Superior temporal gyrus (tissue), 1 donor: ENCODE measurements around the gene MTERF4.

Experiments used
- DNase-seq: peaks from one replicate; pipeline ENCODE4 v3.0.0-alpha.2; 2016; ENCODE audit errors: extremely low spot score

The MTERF4 gene

DNA sequence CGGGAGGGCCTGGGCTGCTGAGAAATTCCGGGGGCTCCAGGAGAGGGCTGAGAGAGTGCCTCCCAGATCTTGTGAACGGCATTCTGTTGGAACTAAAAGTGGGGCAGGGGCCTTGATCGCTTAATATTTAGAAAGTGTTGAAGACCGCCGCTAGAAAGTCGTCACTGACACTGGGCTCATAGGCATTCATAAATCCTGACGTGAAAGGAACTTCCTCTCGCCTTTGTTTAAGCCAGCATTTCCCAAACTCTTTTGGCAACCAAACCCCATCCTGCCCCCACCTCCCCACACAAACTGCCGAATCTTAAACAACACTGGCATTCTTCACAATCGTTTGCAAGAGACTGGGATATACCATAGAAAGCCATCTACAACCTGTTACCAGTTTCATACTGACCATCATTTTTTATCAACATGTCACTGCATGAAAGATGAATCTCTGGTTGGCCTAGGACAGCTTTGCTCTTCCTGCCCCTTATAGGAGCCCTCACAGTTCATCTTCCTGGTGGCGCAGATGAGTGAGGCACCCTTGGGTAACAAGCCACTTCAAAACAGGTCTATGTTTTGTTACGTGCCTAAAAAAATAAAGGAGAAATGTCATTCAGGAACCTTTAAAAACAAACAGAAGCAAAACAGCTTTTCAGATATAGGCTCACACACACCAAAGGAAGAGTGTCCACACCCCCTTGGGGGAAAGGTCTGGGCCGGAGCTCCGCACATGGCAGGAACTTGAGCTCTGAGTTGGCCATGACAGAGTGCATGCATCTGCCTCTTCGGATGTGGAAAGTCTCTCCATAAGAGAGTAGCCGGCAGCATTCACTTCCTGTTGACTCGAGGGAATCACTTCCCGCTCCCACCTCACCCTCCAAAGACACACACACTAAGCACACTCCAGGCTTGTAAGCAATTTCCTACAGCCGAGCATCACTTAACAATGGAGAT lies 13.0 kb downstream of the MTERF4 start:
- no peak for DNase-seq

DNA sequence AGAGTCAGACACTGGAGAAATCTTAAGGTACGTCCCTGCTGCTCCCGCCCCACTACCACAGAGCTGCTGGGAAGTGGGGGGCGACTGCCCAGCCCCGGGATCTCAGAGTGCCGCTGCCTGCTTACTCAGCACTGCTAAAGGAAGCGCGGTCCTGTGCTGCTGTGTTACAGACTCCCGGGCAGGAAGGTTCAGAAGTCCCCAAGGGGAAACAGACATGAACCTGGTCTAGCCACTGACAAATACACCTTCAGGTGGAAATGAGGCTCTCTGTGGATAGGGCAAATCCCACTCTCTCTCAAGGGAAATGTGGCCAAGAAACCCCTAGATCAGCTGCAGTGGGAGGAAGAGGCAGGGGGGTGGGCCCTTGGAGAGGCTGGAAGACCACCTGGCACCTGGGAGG lies 13.7 kb downstream of the MTERF4 start:
- DNase-seq, result no peak

DNA sequence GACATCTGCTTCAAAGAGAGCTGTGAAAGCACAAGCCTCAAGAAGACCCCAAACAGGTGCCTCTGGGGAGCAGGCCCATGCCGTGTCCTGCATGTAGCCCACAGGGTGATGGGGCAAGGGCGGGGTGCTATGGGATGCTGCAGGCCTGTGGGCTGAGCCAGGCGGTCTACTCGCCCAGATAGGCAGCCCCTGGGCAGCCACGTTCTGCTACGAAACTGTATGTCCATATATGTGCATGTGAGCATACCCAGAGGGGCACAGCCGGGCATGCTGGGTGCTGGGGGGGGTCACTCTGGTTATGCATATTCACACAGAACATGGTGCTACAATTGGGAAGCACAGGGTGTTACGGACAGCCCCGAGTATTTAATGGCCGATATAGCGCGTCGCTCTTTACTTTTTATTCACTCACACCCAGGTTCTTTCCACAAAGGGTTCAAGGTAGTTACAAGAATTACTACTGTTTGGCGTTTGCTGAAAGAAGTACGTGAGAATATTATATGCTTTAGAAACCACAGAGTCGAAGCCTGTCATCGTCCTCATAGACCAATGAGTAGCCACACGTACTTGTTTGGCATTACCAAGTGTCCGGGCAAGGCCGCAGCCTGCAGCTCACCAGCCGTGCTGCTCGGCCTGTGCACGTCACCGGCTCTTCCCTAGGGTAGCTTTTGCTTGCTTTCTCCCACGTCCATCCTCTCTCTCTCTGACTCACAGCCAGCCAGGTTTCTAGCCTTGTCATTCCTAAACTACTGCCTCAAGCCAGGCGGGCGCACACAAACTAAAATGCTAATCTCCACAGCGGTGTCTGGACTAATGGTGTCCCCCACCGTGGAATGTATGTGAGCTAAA lies 14.4 kb downstream of the MTERF4 start:
- DNase-seq, result no peak

DNA sequence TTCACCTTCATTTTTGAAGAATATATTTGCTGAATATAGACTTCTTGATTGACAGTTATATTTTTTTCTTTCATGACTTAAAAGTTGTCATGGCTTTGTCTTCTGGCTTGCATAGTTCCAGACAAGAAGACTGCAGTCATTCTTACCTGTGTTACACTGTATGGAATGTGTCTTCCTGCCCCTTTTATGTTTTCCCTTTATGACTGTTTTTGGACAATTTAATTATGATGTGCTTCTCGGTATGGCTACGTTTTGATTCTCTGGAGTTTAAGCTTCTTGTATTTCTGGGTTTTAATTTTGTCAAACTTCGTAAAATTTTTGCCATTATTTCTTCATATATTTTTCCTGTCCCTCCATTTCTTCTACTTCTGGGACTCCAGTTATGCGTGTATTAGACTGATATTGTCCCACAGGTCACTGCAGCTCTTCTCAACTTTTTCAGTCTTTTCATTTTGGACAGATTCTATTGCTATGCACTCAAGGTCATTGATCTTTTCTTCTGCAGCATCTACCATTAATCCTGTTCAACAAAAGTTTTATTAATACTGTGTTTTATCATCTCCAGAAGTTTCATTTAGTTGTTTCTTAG lies 17.1 kb downstream of the MTERF4 start:
- no peak for DNase-seq

DNA sequence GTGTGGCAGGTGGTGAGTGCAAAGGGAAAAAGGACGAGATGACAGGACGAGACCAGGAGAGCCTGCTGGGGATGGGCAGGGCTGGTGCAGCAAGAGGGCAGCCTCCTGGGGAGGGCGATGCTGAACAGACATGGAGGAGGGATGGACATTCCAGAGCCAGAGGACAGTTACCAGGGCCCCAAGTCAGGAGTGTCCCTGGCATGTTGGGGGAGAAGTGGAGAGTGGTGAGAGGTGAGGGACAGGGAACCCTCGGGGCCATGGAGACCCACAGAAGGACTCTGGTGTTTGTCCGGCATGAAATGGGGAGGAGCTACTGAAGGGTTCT lies 19.0 kb downstream of the MTERF4 start:
- DNase-seq, result no peak

DNA sequence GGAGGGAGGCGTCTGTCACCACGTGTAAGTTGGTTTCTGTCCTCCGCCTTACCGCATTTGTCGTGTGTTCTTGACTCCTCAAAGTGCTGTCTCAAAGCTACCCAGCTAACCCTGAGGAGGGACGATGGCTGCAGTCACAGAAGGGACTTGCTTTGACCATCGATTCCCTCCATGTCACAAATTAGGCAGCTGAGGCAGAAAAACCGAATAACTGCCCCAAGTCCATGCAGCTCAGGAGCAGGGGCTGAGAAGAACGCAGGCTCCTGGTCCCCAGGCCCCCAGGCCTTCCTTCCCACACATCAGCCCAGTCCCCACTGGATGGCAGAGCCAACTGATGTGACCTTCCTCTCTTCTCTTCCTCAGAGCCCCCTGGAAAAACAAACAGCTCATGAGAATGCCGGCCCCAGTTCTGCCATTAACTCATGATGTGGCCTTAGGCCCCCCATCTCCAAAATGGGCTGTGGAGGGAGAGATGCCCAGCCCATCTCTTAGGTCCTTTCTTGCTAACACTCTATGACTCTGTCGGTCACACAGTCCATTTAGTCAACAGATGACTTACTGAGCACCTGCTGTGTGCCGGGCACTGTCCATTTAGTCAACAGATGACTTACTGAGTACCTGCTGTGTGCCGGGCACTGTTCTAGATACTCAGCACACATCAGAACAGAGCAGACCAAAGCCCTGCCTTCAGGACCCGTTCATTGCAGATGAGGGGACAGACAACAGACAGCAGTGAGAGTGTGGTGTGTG lies 19.6 kb downstream of the MTERF4 start:
- no peak for DNase-seq

DNA sequence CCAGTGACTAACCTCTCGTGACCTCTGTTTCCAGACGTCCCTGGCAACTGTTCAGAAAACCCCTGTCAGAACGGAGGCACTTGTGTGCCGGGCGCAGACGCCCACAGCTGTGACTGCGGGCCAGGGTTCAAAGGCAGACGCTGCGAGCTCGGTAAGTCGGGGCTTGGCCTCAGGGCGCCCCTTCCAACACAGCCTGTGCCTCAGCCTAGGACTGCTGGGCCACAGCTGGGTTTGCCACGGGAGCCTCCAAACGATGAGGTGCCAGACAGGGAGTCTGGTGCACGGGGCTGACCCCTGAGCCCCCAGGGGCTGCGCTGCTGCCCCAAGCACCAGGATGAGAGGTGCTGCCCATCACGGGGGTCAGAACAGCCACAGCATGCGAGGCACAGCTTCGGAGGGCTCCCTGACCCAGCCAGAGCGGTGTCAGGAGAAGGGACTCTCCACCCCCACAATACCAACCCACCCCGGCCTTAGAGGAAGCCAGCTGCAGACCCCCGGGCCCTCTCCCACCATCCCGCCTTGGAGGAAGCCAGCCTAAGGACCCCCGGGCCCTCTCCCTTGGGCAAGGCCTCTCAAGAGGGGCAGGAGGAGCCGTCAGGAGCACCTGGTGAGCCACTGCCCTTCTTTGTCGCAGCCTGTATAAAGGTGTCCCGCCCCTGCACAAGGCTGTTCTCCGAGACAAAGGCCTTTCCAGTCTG lies 20.3 kb downstream of the MTERF4 start:
- DNase-seq, result no peak

DNA sequence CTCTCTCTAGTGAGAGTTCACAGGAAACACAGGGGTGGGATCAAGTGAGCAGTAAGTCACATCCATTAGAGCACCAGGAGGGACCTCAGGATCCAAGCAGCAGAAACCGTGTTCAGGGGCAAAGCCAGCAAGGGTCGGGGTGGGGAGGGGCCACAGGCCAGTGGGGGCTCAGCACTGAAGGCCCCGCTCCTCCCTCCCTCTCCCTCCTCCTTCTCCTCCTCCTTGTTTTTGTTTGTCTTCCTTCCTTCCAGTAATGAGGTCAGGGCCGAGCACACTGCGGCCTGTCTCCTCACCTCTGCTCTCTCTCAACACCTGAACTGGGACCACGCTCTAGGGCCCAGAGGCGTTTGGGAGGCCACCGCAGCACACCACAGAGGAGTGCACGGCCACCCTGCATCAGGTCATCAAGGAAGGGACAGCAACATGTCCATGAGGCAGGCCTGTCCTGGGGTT lies 20.9 kb downstream of the MTERF4 start:
- DNase-seq, result no peak

DNA sequence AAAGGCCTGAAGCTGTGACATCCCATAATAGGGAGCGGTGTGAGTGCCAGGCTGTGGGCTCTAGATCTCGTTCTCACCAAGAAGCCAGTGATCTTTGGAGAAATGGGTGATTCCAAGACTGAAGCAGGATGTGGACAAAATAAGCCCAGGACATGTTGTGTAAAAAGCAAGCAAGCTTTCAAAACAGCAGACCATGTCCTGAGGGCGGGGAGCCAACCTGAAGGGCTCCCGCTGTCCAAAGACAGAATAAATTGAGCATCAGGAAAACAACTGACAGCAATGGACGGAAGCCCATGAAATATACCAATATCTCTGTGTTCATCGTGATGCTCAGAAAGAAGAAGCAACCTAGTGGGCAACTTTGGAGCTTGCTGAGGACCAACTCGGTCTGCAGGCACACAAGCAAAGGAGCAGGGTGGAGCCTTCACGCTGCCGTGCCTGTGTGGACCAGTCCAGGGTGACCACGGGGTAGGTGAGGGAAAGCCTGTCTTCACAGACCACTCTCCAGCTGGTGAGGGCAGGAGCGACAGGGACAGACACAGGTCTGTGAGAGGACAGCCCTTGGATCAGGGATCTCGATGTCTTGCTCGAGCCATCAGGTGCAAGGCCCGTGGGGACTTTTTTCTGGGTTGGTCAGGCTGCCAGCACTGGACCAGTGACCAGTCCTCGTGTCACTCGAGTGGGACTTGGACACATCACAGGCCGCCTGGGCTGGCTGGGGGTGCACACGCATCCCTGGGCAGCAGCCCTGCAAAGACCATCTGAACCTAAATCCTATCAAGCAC lies 21.5 kb downstream of the MTERF4 start:
- no peak for DNase-seq

DNA sequence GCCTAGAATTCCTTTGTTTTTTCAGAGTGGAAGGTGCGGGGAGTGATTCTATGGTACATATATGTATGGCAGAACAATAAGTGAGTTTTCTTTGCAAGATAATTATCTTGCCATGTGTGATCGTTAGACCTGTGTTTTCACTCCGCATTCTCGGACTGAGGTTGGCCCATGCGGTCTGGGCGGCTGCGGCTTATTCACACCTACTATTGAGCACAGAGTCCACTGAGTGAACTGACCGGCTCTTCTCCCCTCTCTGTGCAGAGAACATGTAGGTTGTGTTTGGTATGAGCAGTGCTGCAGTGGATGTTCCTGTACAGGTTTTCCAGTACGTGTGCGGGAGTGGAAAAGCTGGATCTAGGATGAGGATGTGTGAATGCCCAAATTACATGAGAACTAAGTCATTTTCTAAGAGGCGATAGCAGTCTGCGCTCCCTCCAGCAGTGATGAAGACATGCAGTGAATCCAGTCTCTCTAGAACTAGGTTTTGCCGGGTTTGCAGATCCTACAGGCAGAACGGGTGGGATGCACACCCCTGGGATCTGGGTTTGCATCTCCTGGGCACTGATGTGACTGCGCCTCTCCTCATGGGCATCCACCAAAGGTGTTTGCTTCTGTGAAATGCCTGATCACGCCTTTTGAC lies 27.1 kb downstream of the MTERF4 start:
- no peak for DNase-seq

DNA sequence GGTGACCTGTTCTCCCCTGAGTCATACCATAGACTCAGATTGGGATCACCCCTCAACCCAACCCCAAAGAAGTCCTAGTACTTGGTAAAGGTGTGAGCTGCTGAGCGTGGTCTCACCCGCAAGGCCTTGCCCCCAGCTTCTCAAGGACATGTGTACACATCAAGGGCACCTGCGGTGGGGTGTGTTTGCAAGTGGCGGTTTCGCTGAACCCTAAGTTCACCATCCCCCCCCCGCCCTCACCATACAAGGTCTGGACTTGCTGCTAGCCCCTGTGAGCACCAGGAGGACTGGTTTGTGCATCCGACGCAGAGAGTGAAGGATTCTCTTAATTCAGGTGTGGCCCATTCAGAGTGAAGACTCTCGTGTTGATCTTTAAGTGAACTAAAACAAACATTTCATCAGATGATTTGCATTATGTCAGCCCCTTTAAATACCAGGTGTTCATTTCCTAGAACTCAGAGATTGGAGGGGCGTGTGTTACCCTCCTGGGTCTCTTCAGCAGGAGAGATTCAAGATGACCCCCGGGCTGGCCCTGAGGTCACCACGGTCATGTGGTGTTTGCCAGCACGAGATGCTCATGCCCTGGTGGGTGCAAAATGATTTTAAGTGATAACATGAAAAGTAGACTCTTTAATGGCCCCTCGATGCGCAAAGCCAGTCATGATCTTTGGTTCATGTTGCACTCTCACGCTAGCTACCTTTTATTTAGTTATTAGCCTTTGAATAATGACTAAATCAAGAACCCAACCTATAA lies 27.8 kb downstream of the MTERF4 start:
- DNase-seq, result no peak

DNA sequence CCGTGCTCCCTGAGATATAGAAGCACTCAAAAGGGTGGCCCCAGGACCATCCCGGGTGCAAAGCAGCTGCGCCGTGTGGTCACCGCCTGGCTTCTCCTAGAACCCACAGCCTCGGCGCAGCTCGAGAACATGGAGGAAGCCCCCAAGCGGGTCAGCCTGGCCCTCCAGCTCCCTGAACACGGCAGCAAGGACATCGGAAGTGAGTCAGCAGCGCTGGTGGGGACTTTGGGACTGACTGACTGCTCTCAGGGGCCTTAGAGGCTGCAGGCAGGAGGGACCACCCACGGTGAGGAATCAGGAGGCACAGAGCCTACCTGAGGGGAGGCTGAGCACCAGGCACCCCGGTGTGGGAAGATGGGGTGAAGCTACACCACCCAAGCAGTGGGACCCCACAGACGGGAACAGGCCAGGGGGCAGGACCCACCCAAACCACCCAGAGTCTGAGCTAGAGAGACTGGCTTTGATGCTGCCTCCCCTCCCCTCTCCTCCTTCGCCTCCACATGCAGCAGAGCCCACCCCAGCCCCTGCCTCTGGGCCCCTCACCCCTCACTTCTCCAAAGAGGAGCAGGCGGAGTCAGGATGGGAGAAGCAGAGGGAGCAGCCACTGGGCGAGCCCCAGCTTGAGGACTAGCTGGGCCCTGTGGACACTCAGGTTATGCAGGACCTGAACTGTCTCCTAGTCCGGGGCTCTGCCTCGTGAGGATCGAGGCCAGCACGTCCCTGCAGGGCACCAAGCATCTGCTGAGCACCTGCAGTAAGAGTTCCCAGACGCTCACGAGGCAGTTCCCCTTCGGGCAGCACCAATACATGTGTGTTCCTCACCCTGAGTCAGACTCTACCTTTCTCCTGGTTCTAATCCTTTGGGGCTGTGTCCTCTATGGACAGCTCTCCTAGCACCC lies 28.7 kb downstream of the MTERF4 start:
- no peak for DNase-seq

DNA sequence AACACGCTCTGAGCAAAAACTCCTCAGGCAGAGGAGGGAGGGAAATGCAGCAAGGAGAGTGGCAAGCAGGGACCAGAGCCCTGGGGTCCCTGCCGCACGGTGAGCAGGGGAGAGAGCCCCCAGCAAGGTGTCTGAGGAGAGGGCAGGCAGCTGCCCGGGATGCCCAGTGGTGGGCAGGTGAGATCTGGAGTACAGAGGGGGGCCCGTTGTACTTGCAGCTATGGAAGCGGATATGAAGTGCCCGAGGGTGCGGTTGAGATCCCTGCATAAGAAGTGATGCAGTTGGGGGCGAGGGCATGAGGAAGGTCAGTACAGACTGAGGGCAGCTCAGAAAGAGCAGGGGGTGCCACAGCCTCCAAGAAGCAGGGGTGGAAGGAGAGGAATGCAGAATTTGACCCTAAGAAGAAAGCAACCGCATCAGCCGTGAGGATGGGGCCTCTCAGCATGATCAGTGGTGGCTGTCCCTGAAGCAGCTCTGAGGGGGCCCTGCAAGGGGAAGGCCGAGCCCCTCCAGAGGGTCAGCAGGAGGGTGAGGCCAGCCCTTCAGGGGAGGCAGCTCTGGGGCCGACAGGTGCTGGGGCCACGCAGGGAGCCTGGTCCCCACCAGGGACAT lies 29.4 kb downstream of the MTERF4 start:
- no peak for DNase-seq

DNA sequence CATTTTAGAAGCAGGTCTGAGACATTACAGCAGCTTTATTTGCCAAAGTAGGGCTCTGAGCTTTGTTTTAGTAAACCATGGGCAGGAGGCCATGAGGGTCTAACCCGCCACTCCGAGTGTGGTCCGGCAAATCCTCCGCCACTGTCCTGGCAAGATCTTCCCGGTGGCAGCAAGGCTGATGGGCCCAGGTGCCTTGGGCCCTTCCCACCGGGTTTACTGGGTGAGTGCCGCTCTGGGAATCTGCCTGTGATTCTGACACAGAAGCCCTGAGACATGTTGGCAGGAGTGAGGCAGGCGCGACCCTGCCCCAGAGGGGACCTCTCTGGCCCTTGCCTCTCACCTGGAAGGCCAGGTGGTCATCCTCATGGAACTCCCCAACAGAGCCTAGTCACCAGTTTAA lies 29.9 kb downstream of the MTERF4 start:
- no peak for DNase-seq

DNA sequence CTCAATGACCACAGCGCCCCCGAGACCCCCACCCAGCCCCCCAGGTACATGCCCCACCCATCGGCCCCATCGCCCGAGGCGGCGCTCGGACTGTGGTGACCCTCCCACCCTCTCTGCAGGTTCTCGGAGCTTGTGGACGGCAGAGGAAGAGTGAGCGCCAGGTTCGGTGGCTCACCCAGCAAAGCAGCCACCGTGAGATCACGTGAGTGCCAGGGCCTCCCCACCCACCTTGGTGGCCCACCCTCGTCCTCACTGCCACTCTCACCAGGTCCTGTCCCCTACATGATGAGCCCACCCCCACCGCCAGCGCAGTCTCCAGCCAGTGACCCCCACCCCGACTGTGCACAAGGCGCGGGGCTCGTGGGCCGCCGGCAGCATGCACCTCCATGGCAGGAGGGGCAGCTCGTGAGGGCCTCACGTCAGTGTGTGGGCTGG lies 30.4 kb downstream of the MTERF4 start:
- no peak for DNase-seq

DNA sequence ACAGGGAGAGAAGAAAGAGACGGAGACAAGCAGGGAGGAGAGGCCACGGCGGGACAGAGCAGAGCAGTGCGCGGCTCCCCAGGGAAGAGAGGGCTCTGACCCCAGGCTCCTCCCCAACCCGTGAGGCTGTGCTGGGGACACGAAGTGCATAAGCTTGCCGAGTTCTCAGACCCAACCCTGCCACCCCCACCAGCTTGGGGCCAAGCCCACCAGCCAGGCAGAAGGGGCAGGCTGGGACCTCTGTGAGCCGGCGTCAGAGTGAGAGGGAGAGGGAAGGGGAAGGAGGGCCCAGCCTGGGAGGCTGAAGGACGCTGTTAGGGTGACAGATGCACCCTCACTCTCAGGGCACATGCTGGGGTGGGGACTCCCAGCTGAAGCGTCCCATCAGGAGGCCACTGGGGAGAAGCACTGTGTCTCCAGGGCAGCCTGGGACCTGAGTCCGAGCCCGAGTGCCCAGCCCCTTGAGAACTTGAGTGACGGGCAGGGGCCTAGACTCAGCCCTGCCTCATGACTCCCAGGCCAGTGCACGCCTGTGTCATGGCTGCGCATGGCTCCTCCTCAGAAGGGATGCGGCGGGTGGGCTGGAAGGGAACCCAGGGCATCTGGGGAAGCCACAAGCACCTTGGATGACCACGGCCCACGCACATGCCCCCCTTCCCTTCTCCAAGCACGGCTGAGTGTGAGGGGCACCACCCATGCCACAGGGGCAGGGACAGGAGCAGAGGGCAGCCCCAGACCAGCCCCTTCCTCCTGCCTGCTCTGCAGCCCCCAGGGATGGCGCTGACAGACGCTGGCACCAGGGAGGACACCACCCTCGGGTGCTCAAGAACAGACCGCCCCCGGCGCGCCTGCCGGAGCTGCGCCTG lies 31.0 kb downstream of the MTERF4 start:
- no peak for DNase-seq

DNA sequence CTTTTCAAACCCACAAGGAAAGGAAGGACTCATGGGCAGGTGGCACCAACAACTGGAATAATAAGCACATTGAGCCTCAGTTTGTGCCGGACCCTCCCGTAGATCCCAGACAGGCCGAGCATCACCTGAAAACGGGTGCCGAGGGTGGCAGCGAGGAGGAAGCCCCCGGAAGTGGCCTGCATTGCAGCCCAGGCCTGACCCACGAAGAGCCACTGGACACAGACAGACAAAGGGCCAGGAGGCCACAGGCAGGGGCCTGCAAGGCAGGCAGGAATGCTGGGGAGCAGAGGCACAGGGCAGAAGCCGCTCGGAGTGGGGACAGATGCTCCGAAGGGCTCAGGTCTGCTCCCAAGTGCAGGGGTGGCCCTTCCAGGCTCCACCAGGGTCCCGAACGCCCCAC lies 31.7 kb downstream of the MTERF4 start:
- no peak for DNase-seq
